ENCODE measurements around the gene SLAMF9.

Gene SLAMF9

GRCh38 chr1:159979257-159979656, 25.2 kb upstream of the SLAMF9 start:
- no peaks in the 10 kb centered on the region for H3K27me3 ChIP-seq (replicated peaks; ENCODE audit: control insufficient read depth, insufficient read depth, low read length, poor library complexity, severe bottlenecking)
- no peaks in the 10 kb centered on the region for H3K4me1 ChIP-seq (ENCODE audit: control insufficient read depth, insufficient read depth, low read length, poor library complexity, severe bottlenecking)
- no peaks in the 10 kb centered on the region for H3K36me3 ChIP-seq (ENCODE audit: control insufficient read depth, insufficient read depth, low read length)
- no peak overlapping the region for H3K4me3 ChIP-seq (ENCODE audit: insufficient read depth, low read depth, low read length, poor library complexity, severe bottlenecking)
- no peak overlapping the region for H3K27ac ChIP-seq (ENCODE audit: insufficient read depth, low read length, poor library complexity, severe bottlenecking)
- no peak for DNase-seq
- no peaks in the 10 kb centered on the region for H3K9me3 ChIP-seq (ENCODE audit: control insufficient read depth, low read length)

GRCh38 chr1:159978107-159978398, 24.0 kb upstream of the SLAMF9 start:
- no peak for DNase-seq
- H3K4me3 ChIP-seq (ENCODE audit: insufficient read depth, low read depth, low read length, poor library complexity, severe bottlenecking), result no peak overlapping the region
- H3K4me1 ChIP-seq (ENCODE audit: control insufficient read depth, insufficient read depth, low read length, poor library complexity, severe bottlenecking), result no peaks in the 10 kb centered on the region
- H3K27ac ChIP-seq (ENCODE audit: insufficient read depth, low read length, poor library complexity, severe bottlenecking), result no peak overlapping the region
- H3K9me3 ChIP-seq (ENCODE audit: control insufficient read depth, low read length), result no peaks in the 10 kb centered on the region
- H3K27me3 ChIP-seq (replicated peaks; ENCODE audit: control insufficient read depth, insufficient read depth, low read length, poor library complexity, severe bottlenecking), result peaks cover 1% of the 10 kb centered on the region
- no peaks in the 10 kb centered on the region for H3K36me3 ChIP-seq (ENCODE audit: control insufficient read depth, insufficient read depth, low read length)

GRCh38 chr1:159977364-159978106, 23.5 kb upstream of the SLAMF9 start:
- no peak overlapping the region for H3K27ac ChIP-seq (ENCODE audit: insufficient read depth, low read length, poor library complexity, severe bottlenecking)
- no peak for DNase-seq
- H3K9me3 ChIP-seq (ENCODE audit: control insufficient read depth, low read length), result no peaks in the 10 kb centered on the region
- H3K36me3 ChIP-seq (ENCODE audit: control insufficient read depth, insufficient read depth, low read length), result no peaks in the 10 kb centered on the region
- no peaks in the 10 kb centered on the region for H3K4me1 ChIP-seq (ENCODE audit: control insufficient read depth, insufficient read depth, low read length, poor library complexity, severe bottlenecking)
- H3K27me3 ChIP-seq (replicated peaks; ENCODE audit: control insufficient read depth, insufficient read depth, low read length, poor library complexity, severe bottlenecking), result peaks cover 5% of the 10 kb centered on the region
- no peak overlapping the region for H3K4me3 ChIP-seq (ENCODE audit: insufficient read depth, low read depth, low read length, poor library complexity, severe bottlenecking)

GRCh38 chr1:159974350-159974965, 20.4 kb upstream of the SLAMF9 start:
- Histone ChIP-seq H3K27ac (ENCODE audit: insufficient read depth, low read length, poor library complexity, severe bottlenecking) (no peak overlapping the region), H3K27me3 (replicated peaks; ENCODE audit: control insufficient read depth, insufficient read depth, low read length, poor library complexity, severe bottlenecking) (peaks cover 5% of the 10 kb centered on the region), H3K9me3 (ENCODE audit: control insufficient read depth, low read length) (no peaks in the 10 kb centered on the region), H3K4me1 (ENCODE audit: control insufficient read depth, insufficient read depth, low read length, poor library complexity, severe bottlenecking) (no peaks in the 10 kb centered on the region), H3K36me3 (ENCODE audit: control insufficient read depth, insufficient read depth, low read length) (no peaks in the 10 kb centered on the region), H3K4me3 (ENCODE audit: insufficient read depth, low read depth, low read length, poor library complexity, severe bottlenecking) (no peak overlapping the region)
- no peak for DNase-seq

- no peaks in the 10 kb centered on the region for H3K36me3 ChIP-seq (ENCODE audit: control insufficient read depth, insufficient read depth, low read length)
- peaks cover 5% of the 10 kb centered on the region for H3K27me3 ChIP-seq (replicated peaks; ENCODE audit: control insufficient read depth, insufficient read depth, low read length, poor library complexity, severe bottlenecking)
- no peak for DNase-seq
- no peaks in the 10 kb centered on the region for H3K9me3 ChIP-seq (ENCODE audit: control insufficient read depth, low read length)
- H3K27ac ChIP-seq (ENCODE audit: insufficient read depth, low read length, poor library complexity, severe bottlenecking), result no peak overlapping the region
- H3K4me3 ChIP-seq (ENCODE audit: insufficient read depth, low read depth, low read length, poor library complexity, severe bottlenecking), result no peak overlapping the region
- no peaks in the 10 kb centered on the region for H3K4me1 ChIP-seq (ENCODE audit: control insufficient read depth, insufficient read depth, low read length, poor library complexity, severe bottlenecking)
Observed at GRCh38 chr1:159973350-159973940, 19.4 kb upstream of the SLAMF9 start.

- H3K4me1 ChIP-seq (ENCODE audit: control insufficient read depth, insufficient read depth, low read length, poor library complexity, severe bottlenecking), result no peaks in the 10 kb centered on the region
- no peak overlapping the region for H3K27ac ChIP-seq (ENCODE audit: insufficient read depth, low read length, poor library complexity, severe bottlenecking)
- peaks cover 5% of the 10 kb centered on the region for H3K27me3 ChIP-seq (replicated peaks; ENCODE audit: control insufficient read depth, insufficient read depth, low read length, poor library complexity, severe bottlenecking)
- H3K36me3 ChIP-seq (ENCODE audit: control insufficient read depth, insufficient read depth, low read length), result no peaks in the 10 kb centered on the region
- no peak for DNase-seq
- no peaks in the 10 kb centered on the region for H3K9me3 ChIP-seq (ENCODE audit: control insufficient read depth, low read length)
- H3K4me3 ChIP-seq (ENCODE audit: insufficient read depth, low read depth, low read length, poor library complexity, severe bottlenecking), result no peak overlapping the region
Observed at GRCh38 chr1:159972443-159973205, 18.6 kb upstream of the SLAMF9 start.

GRCh38 chr1:159970932-159971342, 16.9 kb upstream of the SLAMF9 start:
- no peak for DNase-seq
- H3K9me3 ChIP-seq (ENCODE audit: control insufficient read depth, low read length), result no peaks in the 10 kb centered on the region
- no peaks in the 10 kb centered on the region for H3K36me3 ChIP-seq (ENCODE audit: control insufficient read depth, insufficient read depth, low read length)
- peaks cover 5% of the 10 kb centered on the region for H3K27me3 ChIP-seq (replicated peaks; ENCODE audit: control insufficient read depth, insufficient read depth, low read length, poor library complexity, severe bottlenecking)
- no peaks in the 10 kb centered on the region for H3K4me1 ChIP-seq (ENCODE audit: control insufficient read depth, insufficient read depth, low read length, poor library complexity, severe bottlenecking)
- H3K27ac ChIP-seq (ENCODE audit: insufficient read depth, low read length, poor library complexity, severe bottlenecking), result no peak overlapping the region
- H3K4me3 ChIP-seq (ENCODE audit: insufficient read depth, low read depth, low read length, poor library complexity, severe bottlenecking), result no peak overlapping the region

GRCh38 chr1:159968901-159969300, 14.9 kb upstream of the SLAMF9 start:
- Histone ChIP-seq H3K27ac (ENCODE audit: insufficient read depth, low read length, poor library complexity, severe bottlenecking) (no peak overlapping the region), H3K27me3 (replicated peaks; ENCODE audit: control insufficient read depth, insufficient read depth, low read length, poor library complexity, severe bottlenecking) (peaks cover 5% of the 10 kb centered on the region), H3K4me3 (ENCODE audit: insufficient read depth, low read depth, low read length, poor library complexity, severe bottlenecking) (no peak overlapping the region), H3K36me3 (ENCODE audit: control insufficient read depth, insufficient read depth, low read length) (no peaks in the 10 kb centered on the region), H3K4me1 (ENCODE audit: control insufficient read depth, insufficient read depth, low read length, poor library complexity, severe bottlenecking) (no peaks in the 10 kb centered on the region), H3K9me3 (ENCODE audit: control insufficient read depth, low read length) (no peaks in the 10 kb centered on the region)
- DNase-seq, result no peak

GRCh38 chr1:159965263-159965662, 11.2 kb upstream of the SLAMF9 start:
- Histone ChIP-seq H3K27ac (ENCODE audit: insufficient read depth, low read length, poor library complexity, severe bottlenecking) (no peak overlapping the region), H3K36me3 (ENCODE audit: control insufficient read depth, insufficient read depth, low read length) (no peaks in the 10 kb centered on the region), H3K9me3 (ENCODE audit: control insufficient read depth, low read length) (no peaks in the 10 kb centered on the region), H3K4me1 (ENCODE audit: control insufficient read depth, insufficient read depth, low read length, poor library complexity, severe bottlenecking) (no peaks in the 10 kb centered on the region), H3K27me3 (replicated peaks; ENCODE audit: control insufficient read depth, insufficient read depth, low read length, poor library complexity, severe bottlenecking) (no peaks in the 10 kb centered on the region), H3K4me3 (ENCODE audit: insufficient read depth, low read depth, low read length, poor library complexity, severe bottlenecking) (no peak overlapping the region)
- DNase-seq, result no peak

GRCh38 chr1:159964144-159964543, 10.1 kb upstream of the SLAMF9 start:
- DNase-seq, result no peak
- Histone ChIP-seq H3K27me3 (replicated peaks; ENCODE audit: control insufficient read depth, insufficient read depth, low read length, poor library complexity, severe bottlenecking) (no peaks in the 10 kb centered on the region), H3K27ac (ENCODE audit: insufficient read depth, low read length, poor library complexity, severe bottlenecking) (no peak overlapping the region), H3K4me3 (ENCODE audit: insufficient read depth, low read depth, low read length, poor library complexity, severe bottlenecking) (no peak overlapping the region), H3K9me3 (ENCODE audit: control insufficient read depth, low read length) (no peaks in the 10 kb centered on the region), H3K4me1 (ENCODE audit: control insufficient read depth, insufficient read depth, low read length, poor library complexity, severe bottlenecking) (no peaks in the 10 kb centered on the region), H3K36me3 (ENCODE audit: control insufficient read depth, insufficient read depth, low read length) (no peaks in the 10 kb centered on the region)
